CD14-positive monocyte (primary cell): ENCODE results near the gene PPT1. TPM values are rescaled to one million over a fixed set of nuclear protein-coding genes. Genes with fewer than 3 reads are reported as not detected.

ENCODE experiments used
- DNase-seq, 3 donors: peaks; one replicate each; pipeline ENCODE4 v3.0.0-alpha.2; 2011 to 2022
- H2AFZ ChIP-seq: 2 replicates; pipeline ENCODE4 v1.6.0; 2012; ENCODE audit warnings: mild to moderate bottlenecking, low read depth, low read length, inconsistent platforms; ENCODE audit not compliant: insufficient read depth, poor library complexity, severe bottlenecking
- H3K27ac ChIP-seq, 2 donors: 1 replicate in 1 of 2; 2 replicates in 1 of 2; pipeline ENCODE4 v1.5.1; 2012 to 2013; ENCODE audit warnings: low read length in 2 of 2, control low read depth in 1 of 2, inconsistent platforms in 1 of 2, low read depth in 1 of 2, mild to moderate bottlenecking in 1 of 2
- H3K27me3 ChIP-seq, 2 donors: one replicate each; pipeline versions ENCODE4 v1.6.0 to v1.6.1; 2011 to 2013; ENCODE audit warnings: low read length in 2 of 2; ENCODE audit not compliant: control insufficient read depth in 2 of 2, insufficient read depth in 2 of 2
- H3K36me3 ChIP-seq, 2 donors: replicated peaks in 1 of 2; 1 replicate in 1 of 2; 2 replicates in 1 of 2; pipeline versions ENCODE4 v1.5.1 to v1.6.1; 2012 to 2013; ENCODE audit warnings: low read length in 2 of 2, control low read depth in 1 of 2, inconsistent platforms in 1 of 2, mild to moderate bottlenecking in 1 of 2; ENCODE audit not compliant: insufficient read depth in 2 of 2, control insufficient read depth in 1 of 2
- H3K4me1 ChIP-seq, 2 donors: 1 replicate in 1 of 2; 2 replicates in 1 of 2; pipeline versions ENCODE4 v1.5.1 to v1.6.1; 2012 to 2013; ENCODE audit warnings: low read length in 2 of 2, control low read depth in 1 of 2, inconsistent platforms in 1 of 2, mild to moderate bottlenecking in 1 of 2, moderate library complexity in 1 of 2; ENCODE audit not compliant: insufficient read depth in 2 of 2, control insufficient read depth in 1 of 2
- H3K4me2 ChIP-seq: replicated peaks from 2 replicates; pipeline ENCODE3; 2012; ENCODE audit warnings: low read length, moderate library complexity, mild to moderate bottlenecking; ENCODE audit not compliant: poor library complexity, severe bottlenecking; ENCODE audit errors: extremely low read depth
- H3K4me3 ChIP-seq, 3 experiments: fragments of 200-600 bp in 1 of 3; sonication (generic) in 1 of 3; replicated peaks in 1 of 3; 1 replicate in 2 of 3; 2 replicates in 1 of 3; pipeline ENCODE4 v1.5.1; 2011 to 2013; ENCODE audit warnings: low read length in 3 of 3, mild to moderate bottlenecking in 3 of 3, control low read depth in 2 of 3, low read depth in 2 of 3, inconsistent platforms in 1 of 3, moderate library complexity in 1 of 3
- H3K79me2 ChIP-seq: 2 replicates; pipeline ENCODE4 v1.6.0; 2012; ENCODE audit warnings: mild to moderate bottlenecking, control low read depth, inconsistent platforms, low read length, moderate library complexity; ENCODE audit not compliant: insufficient read depth
- H3K9ac ChIP-seq: 2 replicates; pipeline ENCODE4 v1.6.0; 2017; ENCODE audit warnings: low read length, mild to moderate bottlenecking; ENCODE audit not compliant: insufficient read depth, poor library complexity, severe bottlenecking
- H3K9me3 ChIP-seq, 2 donors: replicated peaks in 1 of 2; 1 replicate in 1 of 2; 2 replicates in 1 of 2; pipeline versions ENCODE4 v1.5.1 to v1.6.1; 2012 to 2013; ENCODE audit warnings: low read length in 2 of 2, control low read depth in 1 of 2; ENCODE audit not compliant: control insufficient read depth in 1 of 2, insufficient read depth in 1 of 2
- H4K20me1 ChIP-seq: 2 replicates; pipeline ENCODE4 v1.6.0; 2012; ENCODE audit warnings: mild to moderate bottlenecking, low read length, control low read depth, moderate library complexity; ENCODE audit not compliant: insufficient read depth
- H3K27ac Mint-ChIP-seq, 7 donors: one replicate each; pipeline ENCODE4 v1.8.0; 2020; ENCODE audit warnings: mild to moderate bottlenecking in 7 of 7, mixed read lengths in 7 of 7, moderate library complexity in 6 of 7, inconsistent platforms in 2 of 7
- H3K27me3 Mint-ChIP-seq, 3 donors: one replicate each; pipeline ENCODE4 v1.8.0; 2021 to 2022; ENCODE audit warnings: low read depth in 3 of 3, mild to moderate bottlenecking in 3 of 3, mixed read lengths in 3 of 3, moderate library complexity in 3 of 3, inconsistent platforms in 1 of 3
- H3K36me3 Mint-ChIP-seq, 2 donors: one replicate each; pipeline ENCODE4 v1.8.0; 2020; ENCODE audit warnings: mixed read lengths in 2 of 2, inconsistent platforms in 1 of 2, mild to moderate bottlenecking in 1 of 2
- H3K4me1 Mint-ChIP-seq: one replicate; pipeline ENCODE4 v1.8.0; 2020; ENCODE audit warnings: mild to moderate bottlenecking, mixed read lengths
- H3K4me3 Mint-ChIP-seq, 2 donors: one replicate each; pipeline ENCODE4 v1.8.0; 2020; ENCODE audit warnings: mild to moderate bottlenecking in 2 of 2, mixed read lengths in 2 of 2, moderate library complexity in 1 of 2
- H3K9me3 Mint-ChIP-seq, 7 donors: one replicate each; pipeline ENCODE4 v1.8.0; 2020 to 2022; ENCODE audit warnings: mixed read lengths in 7 of 7, mild to moderate bottlenecking in 6 of 7, moderate library complexity in 6 of 7, inconsistent platforms in 2 of 7
- WGBS: methylation state at CpG from one replicate; pipeline ENCODE4 v1.1.5; 2013; ENCODE audit warnings: missing lambda C conversion rate; ENCODE audit not compliant: insufficient coverage; 5-methylcytosine and 5-hydroxymethylcytosine counted together
- intact Hi-C, 2 donors: fragments of 100-400 bp; cut with micrococcal nuclease; formaldehyde crosslinking; loops; one replicate each; pipeline versions ENCODE4 v1.15.0 to v1.15.1; 2023
- polyA minus RNA-seq: library from RNA; depleted of rRNA, polyadenylated mRNA; stranded (reverse); fragments of >200 nt; gene quantifications from 2 replicates; pipeline ENCODE4 v1.2.3, GENCODE V29; 2012
- polyA plus RNA-seq, 3 donors: library from polyadenylated mRNA; depleted of rRNA in 1 of 3; unstranded in 2 of 3; stranded (reverse) in 1 of 3; fragments of 300-500 nt in 2 of 3; fragments of >200 nt in 1 of 3; fragmentation: Illumina TruSeq in 2 of 3; gene quantifications; 1 replicate in 2 of 3; 2 replicates in 1 of 3; pipeline ENCODE4 v1.2.3, GENCODE V29; 2012 to 2021
- total RNA-seq, 12 experiments: library from RNA in 1 of 12; stranded (reverse) in 1 of 12; fragments of 120-200 nt in 1 of 12; gene quantifications; one replicate each; pipeline ENCODE4 v1.2.4 and lab custom pipeline; 2013 to 2026; ENCODE audit warnings: mixed read lengths in 6 of 12, inconsistent platforms in 1 of 12
- TF ChIP-seq, protein P1 (sequence below): fragments of 200-600 bp; IDR thresholded peaks from one replicate; pipeline ENCODE4 v1.8.0; 2022; ENCODE audit warnings: antibody characterized with exemption, mild to moderate bottlenecking

PPT1 gene
- total RNA-seq (2013): 268 TPM
- polyA plus RNA-seq: 1,000 to 10,000 TPM in 1 of 3 donors, 100 to 1,000 TPM in 2; 166 to 1,143 (median 658) TPM
- polyA minus RNA-seq: 172 and 292 TPM in 2 replicates
- total RNA-seq (lab: John Stamatoyannopoulos, UW): 46.3 to 476 (median 326) reads per million in 11 experiments

DNA sequence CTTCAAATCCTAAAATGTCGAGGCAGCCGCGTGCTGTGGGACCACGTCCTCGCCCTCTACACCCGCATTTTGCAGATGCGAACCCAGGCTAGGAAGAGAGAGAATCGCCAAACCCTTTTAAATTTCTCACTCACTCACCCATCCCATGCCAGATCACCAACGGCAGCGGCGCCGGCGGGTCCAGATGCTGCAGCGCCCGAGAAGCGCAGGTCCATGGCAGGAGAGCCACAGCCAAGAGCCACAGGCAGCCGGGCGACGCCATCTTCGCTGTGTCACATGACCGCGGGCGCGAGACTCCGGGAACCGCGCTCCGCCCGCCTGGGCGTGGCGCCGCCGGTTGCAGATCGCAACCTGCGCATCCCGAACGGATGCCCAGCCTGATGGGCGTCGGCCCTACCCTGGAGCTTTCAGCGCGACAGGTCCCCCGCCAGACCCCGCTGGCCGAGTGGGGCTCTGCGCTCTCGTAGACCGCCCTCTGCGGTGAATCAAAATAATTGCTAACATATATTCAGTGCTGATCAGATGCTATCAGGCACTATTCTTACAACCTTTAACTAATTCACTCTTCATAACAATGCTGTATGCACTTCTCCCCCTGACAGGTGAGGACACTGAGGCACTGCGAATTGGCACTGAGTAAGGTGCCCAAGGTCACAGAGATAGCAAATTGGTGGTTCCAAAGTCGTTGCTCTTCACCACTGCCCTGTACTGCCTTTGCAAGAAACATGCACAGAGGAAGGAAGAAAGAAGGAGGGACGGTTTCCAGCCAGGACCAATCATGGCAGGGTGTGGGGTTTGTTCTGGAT is at the start of gene PPT1:
Gene PPT1, minus strand, starts transcription at position 276 of the 806 bp plus-strand sequence. Its CDS starts 14 bp downstream, at position 262.
- Histone ChIP-seq H3K4me2 (peak within 1 kb of the TSS; percentile 94), H3K27me3 (no peaks in the 10 kb centered on the region), H3K79me2 (peaks cover 47% of the 10 kb centered on the region), H3K9me3 (no peaks in the 10 kb centered on the region), H3K4me1 (peaks cover 56% of the 10 kb centered on the region in 2 donors), H3K4me3 (peak within 1 kb of the TSS; percentile 75 to 88 (median 79)), H3K27ac (peak within 1 kb of the TSS; percentile 80 to 89), H2AFZ (peak within 1 kb of the TSS; percentile 93), H4K20me1 (no peaks in the 10 kb centered on the region), H3K9ac (peak within 1 kb of the TSS; percentile 61), H3K36me3 (peaks cover 2% of the 10 kb centered on the region in 2 donors)
- Mint-ChIP-seq H3K36me3 (peaks cover 0 to 6% of the 10 kb centered on the region in 2 donors), H3K4me1 (peaks cover 54% of the 10 kb centered on the region), H3K27me3 (peaks cover 0 to 7% (median 5%) of the 10 kb centered on the region in 3 donors), H3K27ac (peak within 1 kb of the TSS; percentile 90 to 94 (median 93)), H3K9me3 (peaks cover 0 to 2% (median under 1%) of the 10 kb centered on the region in 7 donors), H3K4me3 (peak within 1 kb of the TSS; percentile 94 to 96)
- intact Hi-C loops: loop anchor here in 1 of 2 donors (5.0 kb wide), 1 partner anchor 245 kb away; no protein-coding TSS in a partner anchor
- peak; percentile 52 to 73 (median 69) for DNase-seq
- TF ChIP-seq, protein P1, sequence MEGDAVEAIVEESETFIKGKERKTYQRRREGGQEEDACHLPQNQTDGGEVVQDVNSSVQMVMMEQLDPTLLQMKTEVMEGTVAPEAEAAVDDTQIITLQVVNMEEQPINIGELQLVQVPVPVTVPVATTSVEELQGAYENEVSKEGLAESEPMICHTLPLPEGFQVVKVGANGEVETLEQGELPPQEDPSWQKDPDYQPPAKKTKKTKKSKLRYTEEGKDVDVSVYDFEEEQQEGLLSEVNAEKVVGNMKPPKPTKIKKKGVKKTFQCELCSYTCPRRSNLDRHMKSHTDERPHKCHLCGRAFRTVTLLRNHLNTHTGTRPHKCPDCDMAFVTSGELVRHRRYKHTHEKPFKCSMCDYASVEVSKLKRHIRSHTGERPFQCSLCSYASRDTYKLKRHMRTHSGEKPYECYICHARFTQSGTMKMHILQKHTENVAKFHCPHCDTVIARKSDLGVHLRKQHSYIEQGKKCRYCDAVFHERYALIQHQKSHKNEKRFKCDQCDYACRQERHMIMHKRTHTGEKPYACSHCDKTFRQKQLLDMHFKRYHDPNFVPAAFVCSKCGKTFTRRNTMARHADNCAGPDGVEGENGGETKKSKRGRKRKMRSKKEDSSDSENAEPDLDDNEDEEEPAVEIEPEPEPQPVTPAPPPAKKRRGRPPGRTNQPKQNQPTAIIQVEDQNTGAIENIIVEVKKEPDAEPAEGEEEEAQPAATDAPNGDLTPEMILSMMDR: peak; percentile 31
- WGBS: 0% methylated on average over 44 of the region's 51 CpGs

DNA sequence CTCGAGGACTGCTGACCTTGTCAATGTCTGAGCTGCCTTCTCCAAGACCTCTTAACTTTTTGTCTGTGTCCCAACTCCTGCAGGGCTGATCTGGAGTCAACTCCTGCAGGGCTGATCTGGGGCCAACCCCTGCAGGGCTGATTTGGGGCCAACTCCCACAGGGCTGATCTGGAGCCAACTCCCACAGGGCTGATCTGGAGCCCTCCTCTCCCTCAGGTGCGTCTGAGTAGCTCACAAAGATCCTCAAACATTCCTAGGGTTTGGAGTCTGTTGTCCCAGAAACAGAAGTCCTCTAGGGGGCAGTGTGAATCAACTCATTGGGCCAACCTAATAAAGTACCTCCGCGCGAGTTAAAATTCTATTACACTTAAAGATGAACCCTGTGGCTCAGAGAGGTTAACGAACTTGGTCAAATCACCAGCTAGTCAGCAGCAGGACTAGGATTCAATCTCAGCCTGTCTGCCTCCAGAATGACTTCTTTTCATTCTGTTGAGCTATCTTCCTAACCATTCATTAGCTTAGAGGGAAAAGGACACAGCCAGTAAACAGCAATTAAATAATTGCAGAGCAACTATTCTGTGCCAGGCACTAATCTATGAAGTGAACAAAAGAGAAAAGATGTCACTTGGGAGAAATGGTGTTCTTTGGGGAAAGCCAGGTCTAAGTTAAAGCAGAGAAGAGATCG is 47.0 kb upstream of the PPT1 start:
- Histone ChIP-seq H2AFZ (peak overlapping the region; percentile 25), H3K9me3 (no peaks in the 10 kb centered on the region), H3K79me2 (no peaks in the 10 kb centered on the region), H4K20me1 (no peaks in the 10 kb centered on the region), H3K4me2 (no peak overlapping the region), H3K4me3 (no peak overlapping the region), H3K27me3 (peaks cover 3 to 6% of the 10 kb centered on the region in 2 donors), H3K27ac (no peak overlapping the region), H3K4me1 (peaks cover 3 to 8% of the 10 kb centered on the region in 2 donors), H3K36me3 (no peaks in the 10 kb centered on the region), H3K9ac (no peak overlapping the region)
- H3K27me3 Mint-ChIP-seq: peaks cover 4 to 11% (median 7%) of the 10 kb centered on the region in 3 donors
- peak overlapping the region in 1 of 7 donors; percentile 64 for H3K27ac Mint-ChIP-seq
- TF ChIP-seq, protein P1: peak; percentile 78
- peak; percentile 50 to 73 (median 69) for DNase-seq
- WGBS: 0% methylated on average over 5 of the region's 7 CpGs
- no peak overlapping the region for H3K4me3 Mint-ChIP-seq
- peaks cover 16% of the 10 kb centered on the region for H3K4me1 Mint-ChIP-seq
- peaks cover 0 to 2% (median 0%) of the 10 kb centered on the region in 7 donors for H3K9me3 Mint-ChIP-seq
- intact Hi-C loops: loop anchor here in 1 of 2 donors (5.0 to 10.0 kb wide), 3 partner anchors 193 to 291 kb away; no protein-coding TSS in a partner anchor
- H3K36me3 Mint-ChIP-seq: no peaks in the 10 kb centered on the region
